OCI-LY7 (cell line): Measurements from ENCODE around the gene GALM.

Experiments
- EZH2phosphoT487 ChIP-seq: fragments of 200-600 bp; sonication (generic); IDR thresholded peaks from 2 replicates; pipeline ENCODE4 v1.6.1; 2018; ENCODE audit warnings: low read depth, borderline replicate concordance, mild to moderate bottlenecking, mixed run types, antibody characterized with exemption, low read length, moderate library complexity, mixed read lengths
- TF ChIP-seq, protein P1 (sequence below): fragments of 200-600 bp; sonication (generic); conservative IDR thresholded peaks from 2 replicates; pipeline ENCODE4 v1.5.1; 2014; ENCODE audit warnings: mild to moderate bottlenecking, antibody characterized with exemption, low read length, moderate library complexity, mixed read lengths

GRCh38 chr2:38722271-38723061 lies 56.6 kb downstream of the GALM start:
- TF ChIP-seq, protein P1, sequence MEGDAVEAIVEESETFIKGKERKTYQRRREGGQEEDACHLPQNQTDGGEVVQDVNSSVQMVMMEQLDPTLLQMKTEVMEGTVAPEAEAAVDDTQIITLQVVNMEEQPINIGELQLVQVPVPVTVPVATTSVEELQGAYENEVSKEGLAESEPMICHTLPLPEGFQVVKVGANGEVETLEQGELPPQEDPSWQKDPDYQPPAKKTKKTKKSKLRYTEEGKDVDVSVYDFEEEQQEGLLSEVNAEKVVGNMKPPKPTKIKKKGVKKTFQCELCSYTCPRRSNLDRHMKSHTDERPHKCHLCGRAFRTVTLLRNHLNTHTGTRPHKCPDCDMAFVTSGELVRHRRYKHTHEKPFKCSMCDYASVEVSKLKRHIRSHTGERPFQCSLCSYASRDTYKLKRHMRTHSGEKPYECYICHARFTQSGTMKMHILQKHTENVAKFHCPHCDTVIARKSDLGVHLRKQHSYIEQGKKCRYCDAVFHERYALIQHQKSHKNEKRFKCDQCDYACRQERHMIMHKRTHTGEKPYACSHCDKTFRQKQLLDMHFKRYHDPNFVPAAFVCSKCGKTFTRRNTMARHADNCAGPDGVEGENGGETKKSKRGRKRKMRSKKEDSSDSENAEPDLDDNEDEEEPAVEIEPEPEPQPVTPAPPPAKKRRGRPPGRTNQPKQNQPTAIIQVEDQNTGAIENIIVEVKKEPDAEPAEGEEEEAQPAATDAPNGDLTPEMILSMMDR, result peak; percentile 52
- TF ChIP-seq EZH2phosphoT487, result no peak
